ENCODE data around the gene PARP16.

The PARP16 gene

GRCh38 chr15:65286069-65286703 lies 497 bp downstream of the PARP16 start:
- peak; percentile 11 for TF ChIP-seq FOXP2 (optimal IDR thresholded peaks at IDR 0.05; ENCODE audit: borderline replicate concordance, extremely low read depth, extremely low read length, insufficient read depth)
- TF ChIP-seq TAF1 (IDR thresholded peaks at IDR 0.05; ENCODE audit: borderline replicate concordance, insufficient read depth, low read length), result no peak

GRCh38 chr15:65285291-65286068 lies 1.2 kb downstream of the PARP16 start:
- no peak for TF ChIP-seq SIN3A (IDR thresholded peaks at IDR 0.05; ENCODE audit: borderline replicate concordance, insufficient read depth, low read length)
- no peak for TF ChIP-seq TAF1 (IDR thresholded peaks at IDR 0.05; ENCODE audit: borderline replicate concordance, insufficient read depth, low read length)
- no peak for TF ChIP-seq FOXP2 (optimal IDR thresholded peaks at IDR 0.05; ENCODE audit: borderline replicate concordance, extremely low read depth, extremely low read length, insufficient read depth)
- TF ChIP-seq POLR2AphosphoS5 (IDR thresholded peaks at IDR 0.05; ENCODE audit: low read depth, low read length), result no peak
- no peak for TF ChIP-seq REST (IDR thresholded peaks at IDR 0.05; ENCODE audit: insufficient read depth in 1 of 2, low read depth in 2 of 2, low read length in 2 of 2)

- TF ChIP-seq TAF1 (IDR thresholded peaks at IDR 0.05; ENCODE audit: borderline replicate concordance, insufficient read depth, low read length) (no peak), REST (IDR thresholded peaks at IDR 0.05; ENCODE audit: insufficient read depth in 1 of 2, low read depth in 2 of 2, low read length in 2 of 2) (no peak), FOXP2 (optimal IDR thresholded peaks at IDR 0.05; ENCODE audit: borderline replicate concordance, extremely low read depth, extremely low read length, insufficient read depth) (no peak), POLR2AphosphoS5 (IDR thresholded peaks at IDR 0.05; ENCODE audit: low read depth, low read length) (no peak), SIN3A (IDR thresholded peaks at IDR 0.05; ENCODE audit: borderline replicate concordance, insufficient read depth, low read length) (no peak)
Observed at GRCh38 chr15:65278480-65278879, 8.2 kb downstream of the PARP16 start.

GRCh38 chr15:65277015-65277414 lies 9.7 kb downstream of the PARP16 start:
- TF ChIP-seq TAF1 (IDR thresholded peaks at IDR 0.05; ENCODE audit: borderline replicate concordance, insufficient read depth, low read length) (no peak), POLR2AphosphoS5 (IDR thresholded peaks at IDR 0.05; ENCODE audit: low read depth, low read length) (no peak), FOXP2 (optimal IDR thresholded peaks at IDR 0.05; ENCODE audit: borderline replicate concordance, extremely low read depth, extremely low read length, insufficient read depth) (no peak), SIN3A (IDR thresholded peaks at IDR 0.05; ENCODE audit: borderline replicate concordance, insufficient read depth, low read length) (no peak), REST (IDR thresholded peaks at IDR 0.05; ENCODE audit: insufficient read depth in 1 of 2, low read depth in 2 of 2, low read length in 2 of 2) (no peak)

GRCh38 chr15:65275728-65276126 lies 11.0 kb downstream of the PARP16 start:
- no peak for TF ChIP-seq SIN3A (IDR thresholded peaks at IDR 0.05; ENCODE audit: borderline replicate concordance, insufficient read depth, low read length)

GRCh38 chr15:65275104-65275727 lies 11.5 kb downstream of the PARP16 start:
- TF ChIP-seq TAF1 (IDR thresholded peaks at IDR 0.05; ENCODE audit: borderline replicate concordance, insufficient read depth, low read length), result no peak
- no peak for TF ChIP-seq REST (IDR thresholded peaks at IDR 0.05; ENCODE audit: insufficient read depth in 1 of 2, low read depth in 2 of 2, low read length in 2 of 2)
